ENCODE data around the gene VPS41.

- TF ChIP-seq POLR2A (IDR thresholded peaks at IDR 0.05) (no peak), POLR2AphosphoS5 (IDR thresholded peaks at IDR 0.05) (no peak), CTCF (IDR thresholded peaks at IDR 0.05) (no peak), EP300 (IDR thresholded peaks at IDR 0.05) (no peak)
These were observed 46.3 kb downstream of the VPS41 start for GRCh38 chr7:38862666-38863065.

All from sigmoid colon (tissue), 4 donors.